Measurements from ENCODE around the gene GYPE.
"Not testable (repeated sequence)": the region's sequence is repeated elsewhere in the genome, so short reads cannot be mapped to it uniquely, and the experiment has no call there.

GRCh38 chr4:143904431-143904830 lies 928 bp downstream of the GYPE start:
- not testable (repeated sequence) for TF ChIP-seq RFX5 (IDR thresholded peaks at IDR 0.05; ENCODE audit: low read depth, low read length); SP1 (IDR thresholded peaks at IDR 0.05; ENCODE audit: low read depth, low read length); SPI1 (IDR thresholded peaks at IDR 0.05; ENCODE audit: borderline replicate concordance, insufficient read depth, low read depth, low read length); CTCF (IDR thresholded peaks at IDR 0.05 in 2 of 3, conservative IDR thresholded peaks at IDR 0.05 in 1 of 3; ENCODE audit: control insufficient read depth in 2 of 3, extremely low read depth in 1 of 3, insufficient read depth in 1 of 3, low read depth in 3 of 3, low read length in 3 of 3); LARP7 (IDR thresholded peaks at IDR 0.05); POLR2AphosphoS5 (IDR thresholded peaks at IDR 0.05; ENCODE audit: low read length); NBN (IDR thresholded peaks at IDR 0.05)

Measured in GM12878 (cell line).